CD4-positive, alpha-beta T cell treated with Interleukin-15 for 4 hours (primary cell): ENCODE data around the gene TLNRD1.

Experiments
- DNase-seq: peaks from one replicate; pipeline ENCODE4 v3.0.0-alpha.2; 2020; ENCODE audit warnings: low spot score

The TLNRD1 gene

GRCh38 chr15:81002331-81003096 is 1.8 kb downstream of the TLNRD1 start:
- no peak for DNase-seq

- DNase-seq = no peak
Observed at GRCh38 chr15:81003097-81003350, 2.3 kb downstream of the TLNRD1 start.

GRCh38 chr15:81006124-81006523 is 5.4 kb downstream of the TLNRD1 start:
- DNase-seq = no peak

GRCh38 chr15:81007428-81008064 is 6.8 kb downstream of the TLNRD1 start:
- DNase-seq = no peak

- no peak for DNase-seq
Observed at GRCh38 chr15:81008312-81008711, 7.6 kb downstream of the TLNRD1 start.

GRCh38 chr15:81010086-81010485 is 9.4 kb downstream of the TLNRD1 start:
- DNase-seq = no peak

- no peak for DNase-seq
Observed at GRCh38 chr15:81011593-81011992, 10.9 kb downstream of the TLNRD1 start.

GRCh38 chr15:81012588-81012987 is 11.9 kb downstream of the TLNRD1 start:
- no peak for DNase-seq

GRCh38 chr15:81013396-81013929 is 12.7 kb downstream of the TLNRD1 start:
- DNase-seq = no peak

- no peak for DNase-seq
Observed at GRCh38 chr15:81014446-81015093, 13.8 kb downstream of the TLNRD1 start.

GRCh38 chr15:81015621-81016488 is 15.1 kb downstream of the TLNRD1 start:
- no peak for DNase-seq

GRCh38 chr15:81016489-81017068 is 15.9 kb downstream of the TLNRD1 start:
- DNase-seq = no peak

- DNase-seq = no peak
Observed at GRCh38 chr15:81018197-81018596, 17.5 kb downstream of the TLNRD1 start.

GRCh38 chr15:81021321-81021720 is 20.6 kb downstream of the TLNRD1 start:
- no peak for DNase-seq

- DNase-seq = peak; percentile 11
Observed at GRCh38 chr15:81023483-81024264, 23.0 kb downstream of the TLNRD1 start.

- DNase-seq = no peak
Observed at GRCh38 chr15:81024265-81024872, 23.6 kb downstream of the TLNRD1 start.

GRCh38 chr15:81024936-81025335 is 24.2 kb downstream of the TLNRD1 start:
- no peak for DNase-seq

GRCh38 chr15:81025721-81026370 is 25.1 kb downstream of the TLNRD1 start:
- DNase-seq = no peak

- no peak for DNase-seq
Observed at GRCh38 chr15:81026836-81027599, 26.3 kb downstream of the TLNRD1 start.
